Fibroblast of skin of abdomen (primary cell): ENCODE data around the gene ELP1. TPM values are rescaled to one million over a fixed set of nuclear protein-coding genes. Genes with fewer than 3 reads are reported as not detected.
"Not testable (repeated sequence)": the region's sequence is repeated elsewhere in the genome, so short reads cannot be mapped to it uniquely, and the experiment has no call there.

Source experiments
- DNase-seq: peaks from one replicate; pipeline ENCODE4 v3.0.0-alpha.2; 2013
- polyA plus RNA-seq, 2 experiments: library from polyadenylated mRNA; unstranded; fragments of 120-200 nt; gene quantifications; one replicate each; pipeline ENCODE4 v1.2.1, GENCODE V29; 2013; ENCODE audit not compliant: insufficient read length in 2 of 2

The ELP1 gene
- polyA plus RNA-seq (2013, experiment 1 of 2; ENCODE audit: insufficient read length) = 28.6 TPM
- 26.7 TPM for polyA plus RNA-seq (2013, experiment 2 of 2; ENCODE audit: insufficient read length)

GRCh38 chr9:108933718-108934322, at the start of gene ELP1:
ELP1 (minus strand) TSS chr9:108934124; CDS start chr9:108931146, 2,978 bp downstream.
- peak; percentile 95 for DNase-seq

GRCh38 chr9:108980893-108981292, 47.0 kb upstream of the ELP1 start:
- DNase-seq = no peak

GRCh38 chr9:108978205-108978604, 44.3 kb upstream of the ELP1 start:
- DNase-seq = no peak

DNA sequence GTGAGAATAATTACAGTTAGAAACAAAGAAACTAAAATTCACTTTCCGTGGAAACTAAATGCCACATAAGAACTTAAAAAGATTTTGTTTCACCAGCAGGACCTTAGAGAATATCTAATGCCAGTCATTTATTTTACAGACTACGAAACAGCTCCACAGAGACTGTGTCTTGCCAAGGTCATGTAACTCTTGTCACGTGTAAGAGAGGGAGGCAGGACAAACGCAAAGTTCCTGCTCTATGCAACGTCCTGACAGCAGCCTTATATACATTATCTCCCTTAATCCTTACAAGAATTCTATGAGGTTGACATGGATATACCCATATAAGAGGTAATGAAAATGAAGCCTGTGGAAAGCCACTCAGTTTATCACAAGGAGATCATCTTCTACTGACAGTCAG, 40.0 kb upstream of the ELP1 start:
- no peak for DNase-seq

- no peak for DNase-seq
These were observed 38.8 kb upstream of the ELP1 start for GRCh38 chr9:108972626-108973209.

GRCh38 chr9:108972186-108972585, 38.3 kb upstream of the ELP1 start:
- DNase-seq = no peak

- DNase-seq = not testable (repeated sequence)
These were observed 37.5 kb upstream of the ELP1 start for GRCh38 chr9:108971392-108971791.

GRCh38 chr9:108967916-108968315, 34.0 kb upstream of the ELP1 start:
- DNase-seq = no peak

- no peak for DNase-seq
These were observed 29.7 kb upstream of the ELP1 start for GRCh38 chr9:108963459-108964143.

- DNase-seq = no peak
These were observed 27.2 kb upstream of the ELP1 start for GRCh38 chr9:108961151-108961550.

GRCh38 chr9:108960331-108960730, 26.4 kb upstream of the ELP1 start:
- no peak for DNase-seq

DNA sequence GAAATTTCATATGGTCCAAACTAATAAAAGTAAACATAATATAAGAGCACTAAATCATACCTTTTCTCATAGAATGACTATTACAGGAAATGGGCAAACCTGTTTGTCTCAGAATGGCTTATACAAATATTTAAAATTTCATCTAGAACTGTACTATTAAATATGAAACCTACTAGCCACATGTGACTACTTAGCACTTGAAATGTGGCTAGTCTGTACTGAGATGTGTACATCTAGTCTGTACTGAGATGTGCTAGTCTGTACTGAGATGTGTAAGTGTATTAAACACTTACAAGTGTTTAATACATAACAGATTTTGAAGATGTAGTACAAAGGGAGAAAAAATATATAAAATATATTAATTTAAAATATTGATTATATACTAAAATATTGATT, 22.7 kb upstream of the ELP1 start:
- no peak for DNase-seq

DNA sequence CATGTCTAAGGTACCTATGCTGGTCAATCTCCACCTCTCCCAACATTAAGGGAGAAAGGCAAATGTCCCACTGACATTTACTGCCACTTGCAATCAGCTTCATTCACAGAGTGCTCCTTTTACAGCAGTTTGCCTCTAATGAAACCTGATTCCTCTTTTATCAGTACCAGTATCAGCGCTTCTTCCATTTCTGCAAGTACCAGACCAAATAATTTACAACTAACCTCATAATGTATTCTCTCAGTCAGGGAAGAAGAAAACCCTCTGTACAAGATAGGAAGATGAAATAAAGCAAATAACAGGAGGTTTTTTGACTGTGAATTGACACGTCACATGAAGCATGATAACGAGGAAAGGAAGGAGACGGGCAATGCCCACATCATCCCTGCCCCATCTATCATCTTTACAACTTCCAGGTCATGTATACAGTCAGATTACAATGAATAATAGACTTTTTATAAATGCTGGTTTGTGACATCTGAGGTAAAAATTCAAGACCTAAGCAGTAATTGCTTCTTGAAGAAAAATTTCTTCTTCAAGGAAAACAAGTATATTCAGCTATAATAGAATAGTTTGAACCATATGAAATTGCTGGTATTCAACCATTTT, 22.2 kb upstream of the ELP1 start:
- no peak for DNase-seq

DNA sequence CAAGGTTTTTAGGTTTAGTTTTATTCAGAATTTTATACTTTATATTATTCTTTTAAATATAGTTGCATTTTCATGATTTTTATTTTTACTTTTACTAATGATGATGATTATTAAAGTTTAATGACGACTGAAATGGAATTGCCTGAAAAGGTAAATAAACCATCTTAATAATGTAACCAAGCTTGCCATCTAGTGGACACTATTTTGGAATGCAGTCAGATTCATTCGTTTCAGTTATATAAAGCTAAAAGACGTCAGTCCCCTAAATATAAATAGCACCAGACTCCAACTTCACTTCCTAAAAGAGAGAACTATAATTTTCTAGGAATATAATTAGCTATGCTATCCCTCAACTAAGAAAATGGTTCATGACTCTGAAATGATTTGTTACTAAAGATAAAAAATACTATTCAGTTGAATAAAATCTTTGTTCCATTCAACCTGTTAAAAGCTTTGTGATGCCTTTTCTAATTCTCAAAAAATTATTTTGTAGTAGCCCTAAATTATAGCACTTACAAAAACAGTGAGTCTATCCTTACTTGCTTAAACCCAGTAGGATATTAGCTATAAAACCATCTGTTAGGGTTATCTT, 20.2 kb upstream of the ELP1 start:
- DNase-seq = peak; percentile 44

DNA sequence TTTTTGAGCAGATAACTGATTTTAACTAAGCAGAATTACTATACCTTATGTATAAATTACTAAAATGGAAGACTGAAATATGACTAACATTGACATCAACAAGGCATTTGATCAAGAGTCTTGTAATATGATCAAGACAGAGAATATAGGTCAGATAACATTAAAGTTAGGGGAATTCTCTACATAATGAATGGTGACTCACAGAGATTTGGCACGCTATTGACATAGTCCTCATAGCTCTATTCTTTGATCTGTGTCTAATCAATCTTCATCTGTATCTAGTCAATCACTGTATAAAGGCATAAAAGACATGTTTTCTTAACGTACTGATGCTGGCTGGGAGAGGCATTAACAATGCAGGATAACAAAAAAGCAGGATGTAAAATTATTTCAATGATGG, 17.7 kb upstream of the ELP1 start:
- peak; percentile 12 for DNase-seq

DNA sequence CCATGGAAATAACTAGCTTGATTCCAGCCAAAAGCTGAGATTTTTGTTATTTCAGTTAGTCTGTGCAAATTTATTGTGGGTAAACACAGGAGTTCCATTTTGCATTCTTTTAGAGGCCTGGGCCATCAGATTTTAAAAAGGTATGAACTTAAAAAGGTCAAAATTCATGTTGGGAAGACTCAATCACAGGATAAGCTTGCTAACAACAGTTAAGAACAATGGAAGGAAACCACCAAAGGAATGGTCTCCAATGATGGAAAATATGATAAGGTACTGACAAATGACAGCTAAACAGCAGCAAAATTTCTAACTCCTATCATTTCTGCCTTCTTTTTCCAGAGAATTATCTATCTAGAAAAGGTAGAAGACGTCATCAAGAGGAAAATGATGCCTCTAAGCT, 16.2 kb upstream of the ELP1 start:
- DNase-seq = no peak

DNA sequence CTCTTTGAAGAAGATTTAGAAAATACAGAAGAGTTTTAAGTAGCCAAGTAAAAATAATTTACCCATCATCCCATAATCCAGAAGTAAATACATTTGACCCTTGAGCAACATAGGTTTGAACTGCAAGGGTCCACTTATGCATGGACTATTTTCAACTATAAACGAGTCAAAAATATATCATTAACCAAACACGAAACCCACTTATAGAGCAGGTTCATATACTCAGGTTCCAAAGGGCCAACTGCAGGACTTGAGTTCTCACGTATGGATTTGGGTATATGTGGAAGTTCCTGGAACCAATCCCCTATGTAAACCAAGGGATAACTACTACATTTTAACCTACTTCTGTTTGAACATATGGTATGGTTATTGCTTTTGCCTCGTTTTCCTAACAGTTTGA, 6.1 kb upstream of the ELP1 start:
- DNase-seq = no peak

- DNase-seq = no peak
These were observed 3.8 kb upstream of the ELP1 start for GRCh38 chr9:108937561-108938305.

DNA sequence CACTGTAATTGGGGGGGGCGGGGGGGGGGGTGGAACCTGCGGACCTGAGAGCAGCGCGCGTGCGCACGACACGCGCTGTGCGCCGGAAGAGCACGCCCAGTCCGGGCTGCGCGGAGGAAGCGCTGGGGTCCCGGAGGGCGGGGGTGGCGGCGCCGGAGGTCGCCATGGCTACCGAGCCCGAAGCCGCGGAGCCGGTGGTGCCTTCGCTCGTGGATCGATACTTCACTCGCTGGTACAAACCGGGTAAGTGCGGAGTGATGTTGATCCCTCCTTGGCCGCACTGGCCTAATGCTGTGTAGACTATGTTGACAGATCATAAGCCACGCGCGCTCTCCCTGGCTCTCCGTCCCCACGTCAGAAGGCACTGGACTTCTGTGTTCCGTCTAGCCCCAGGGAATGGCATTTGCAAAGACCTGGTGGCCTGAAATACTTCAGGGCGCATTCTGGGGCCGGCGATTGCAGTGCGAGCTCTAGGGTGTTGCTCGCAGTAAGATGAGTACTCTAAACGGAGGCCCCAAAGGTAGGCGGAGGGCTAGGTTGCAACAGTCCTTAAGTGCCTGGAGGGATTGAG, 484 bp upstream of the ELP1 start, which contains the start of gene ABITRAM:
Gene ABITRAM, plus strand, starts transcription at position 78 of the 571 bp plus-strand sequence. Its CDS starts 87 bp downstream, at position 165.
- DNase-seq = peak; percentile 85

- DNase-seq = peak; percentile 4
These were observed 650 bp downstream of the ELP1 start for GRCh38 chr9:108933231-108933717.

DNA sequence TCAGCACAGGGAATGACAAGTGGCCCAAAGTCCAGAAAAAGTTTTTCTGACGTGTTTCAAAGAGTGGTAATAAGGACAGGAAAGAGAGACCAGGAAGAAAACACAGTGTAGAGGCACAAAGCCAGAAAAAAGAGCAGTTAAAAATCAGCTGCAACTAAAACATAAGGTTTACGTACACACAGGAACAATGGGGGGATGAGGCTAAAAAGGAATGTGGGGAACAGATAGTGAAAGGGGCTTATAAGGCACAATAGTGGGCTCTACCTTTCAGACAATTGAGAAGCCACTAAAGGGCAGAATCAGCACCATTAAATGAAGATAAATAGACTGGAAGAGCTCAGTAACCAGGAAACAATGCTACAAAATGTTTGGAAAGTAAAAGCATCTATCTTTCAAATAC, 5.5 kb downstream of the ELP1 start:
- no peak for DNase-seq

- DNase-seq = no peak
These were observed 9.5 kb downstream of the ELP1 start for GRCh38 chr9:108924466-108924865.
